ENCODE data around the gene TAF11L4.
"Not testable (repeated sequence)": the region's sequence is repeated elsewhere in the genome, so short reads cannot be mapped to it uniquely, and the experiment has no call there.

TAF11L4 gene

GRCh38 chr5:17511775-17512325, 9.8 kb upstream of the TAF11L4 start:
- no peaks in the 10 kb centered on the region for H3K27me3 ChIP-seq (ENCODE audit: control insufficient read depth in 3 of 3, insufficient read depth in 3 of 3, low read depth in 1 of 3, low read length in 3 of 3)
- H3K4me2 ChIP-seq (ENCODE audit: insufficient read depth, low read length, poor library complexity, severe bottlenecking) = no peak overlapping the region
- no peak overlapping the region for H2BK12ac ChIP-seq (ENCODE audit: low read length)
- no peak overlapping the region for H3K27ac ChIP-seq (replicated peaks; ENCODE audit: low read length)
- no peak overlapping the region for H3K4ac ChIP-seq (ENCODE audit: low read length)
- no peak overlapping the region for H2AK5ac ChIP-seq (ENCODE audit: low read depth, low read length)
- DNase-seq (ENCODE audit: low spot score) = no peak
- no peaks in the 10 kb centered on the region for H3K79me1 ChIP-seq (ENCODE audit: low read depth, low read length)
- H3K14ac ChIP-seq (ENCODE audit: low read length) = no peak overlapping the region
- no peak overlapping the region for H2BK15ac ChIP-seq (ENCODE audit: low read length)
- WGBS, 2 donors (ENCODE audit: extremely low coverage in 2 of 2, insufficient read length in 2 of 2, insufficient replicate concordance in 1 of 2) = no CpG with 5 or more reads among the region's 17 CpGs
- no peak overlapping the region for H3K23ac ChIP-seq (ENCODE audit: low read depth, low read length, poor library complexity)
- H3K4me3 ChIP-seq (ENCODE audit: low read length in 2 of 2) = no peak overlapping the region
- H4K91ac ChIP-seq (ENCODE audit: low read depth, low read length, poor library complexity) = no peak overlapping the region
- no peaks in the 10 kb centered on the region for H3K4me1 ChIP-seq (ENCODE audit: control insufficient read depth in 2 of 2, insufficient read depth in 1 of 2, low read depth in 1 of 2, low read length in 2 of 2)
- peak overlapping the region; percentile 9 for H3K18ac ChIP-seq (ENCODE audit: low read length)
- no peak overlapping the region for H4K8ac ChIP-seq (ENCODE audit: low read depth, low read length)
- no peaks in the 10 kb centered on the region for H3K9me3 ChIP-seq (replicated peaks in 1 of 2; ENCODE audit: control insufficient read depth in 2 of 2, insufficient read depth in 1 of 2, low read depth in 1 of 2, low read length in 2 of 2)
- H2BK120ac ChIP-seq (ENCODE audit: low read depth, low read length) = no peak overlapping the region
- no peaks in the 10 kb centered on the region for H3K36me3 ChIP-seq (replicated peaks in 1 of 2; ENCODE audit: control insufficient read depth in 2 of 2, insufficient read depth in 2 of 2, low read length in 2 of 2)
- no peak overlapping the region for H2BK5ac ChIP-seq (ENCODE audit: low read length)
- H2AFZ ChIP-seq (ENCODE audit: low read length) = no peak overlapping the region
- H3K9ac ChIP-seq (ENCODE audit: low read depth, low read length, poor library complexity) = no peak overlapping the region

- not testable (repeated sequence) for H3K4ac ChIP-seq (ENCODE audit: low read length); H2AFZ ChIP-seq (ENCODE audit: low read length); H3K4me2 ChIP-seq (ENCODE audit: insufficient read depth, low read length, poor library complexity, severe bottlenecking); H3K9ac ChIP-seq (ENCODE audit: low read depth, low read length, poor library complexity); H2BK12ac ChIP-seq (ENCODE audit: low read length); H2BK15ac ChIP-seq (ENCODE audit: low read length); H3K79me1 ChIP-seq (ENCODE audit: low read depth, low read length); H3K9me3 ChIP-seq (replicated peaks in 1 of 2; ENCODE audit: control insufficient read depth in 2 of 2, insufficient read depth in 1 of 2, low read depth in 1 of 2, low read length in 2 of 2); H2AK5ac ChIP-seq (ENCODE audit: low read depth, low read length); H4K91ac ChIP-seq (ENCODE audit: low read depth, low read length, poor library complexity); H3K18ac ChIP-seq (ENCODE audit: low read length); H2BK5ac ChIP-seq (ENCODE audit: low read length); H3K4me3 ChIP-seq (ENCODE audit: low read length in 2 of 2); H3K27ac ChIP-seq (replicated peaks; ENCODE audit: low read length); H3K4me1 ChIP-seq (ENCODE audit: control insufficient read depth in 2 of 2, insufficient read depth in 1 of 2, low read depth in 1 of 2, low read length in 2 of 2); H4K8ac ChIP-seq (ENCODE audit: low read depth, low read length); H3K27me3 ChIP-seq (ENCODE audit: control insufficient read depth in 3 of 3, insufficient read depth in 3 of 3, low read depth in 1 of 3, low read length in 3 of 3); H3K14ac ChIP-seq (ENCODE audit: low read length); H2BK120ac ChIP-seq (ENCODE audit: low read depth, low read length); H3K36me3 ChIP-seq (replicated peaks in 1 of 2; ENCODE audit: control insufficient read depth in 2 of 2, insufficient read depth in 2 of 2, low read length in 2 of 2); DNase-seq (ENCODE audit: low spot score)
- WGBS, 2 donors (ENCODE audit: extremely low coverage in 2 of 2, insufficient read length in 2 of 2, insufficient replicate concordance in 1 of 2) = no CpG with 5 or more reads among the region's 12 CpGs
- H3K23ac ChIP-seq (ENCODE audit: low read depth, low read length, poor library complexity) = peak overlapping the region; percentile 82
These were observed 4.1 kb upstream of the TAF11L4 start for GRCh38 chr5:17517526-17517925.

GRCh38 chr5:17518067-17518466, 3.5 kb upstream of the TAF11L4 start, which contains the start of gene TAF11L3:
Gene TAF11L3, plus strand, starts transcription at chr5:17518367.
- not testable (repeated sequence) for H4K8ac ChIP-seq (ENCODE audit: low read depth, low read length); H3K27me3 ChIP-seq (ENCODE audit: control insufficient read depth in 3 of 3, insufficient read depth in 3 of 3, low read depth in 1 of 3, low read length in 3 of 3); H3K79me1 ChIP-seq (ENCODE audit: low read depth, low read length); H3K9me3 ChIP-seq (replicated peaks in 1 of 2; ENCODE audit: control insufficient read depth in 2 of 2, insufficient read depth in 1 of 2, low read depth in 1 of 2, low read length in 2 of 2); H2BK12ac ChIP-seq (ENCODE audit: low read length); DNase-seq (ENCODE audit: low spot score); H3K27ac ChIP-seq (replicated peaks; ENCODE audit: low read length); H3K4me2 ChIP-seq (ENCODE audit: insufficient read depth, low read length, poor library complexity, severe bottlenecking); H2BK15ac ChIP-seq (ENCODE audit: low read length); H3K4me3 ChIP-seq (ENCODE audit: low read length in 2 of 2); H3K14ac ChIP-seq (ENCODE audit: low read length); H3K4ac ChIP-seq (ENCODE audit: low read length); H3K36me3 ChIP-seq (replicated peaks in 1 of 2; ENCODE audit: control insufficient read depth in 2 of 2, insufficient read depth in 2 of 2, low read length in 2 of 2); H3K4me1 ChIP-seq (ENCODE audit: control insufficient read depth in 2 of 2, insufficient read depth in 1 of 2, low read depth in 1 of 2, low read length in 2 of 2); H2BK120ac ChIP-seq (ENCODE audit: low read depth, low read length); H2BK5ac ChIP-seq (ENCODE audit: low read length); H2AFZ ChIP-seq (ENCODE audit: low read length); H3K9ac ChIP-seq (ENCODE audit: low read depth, low read length, poor library complexity); H2AK5ac ChIP-seq (ENCODE audit: low read depth, low read length); H4K91ac ChIP-seq (ENCODE audit: low read depth, low read length, poor library complexity); H3K18ac ChIP-seq (ENCODE audit: low read length)
- H3K23ac ChIP-seq (ENCODE audit: low read depth, low read length, poor library complexity) = peak within 1 kb of the TSS; percentile 82
- no CpG with 5 or more reads among the region's 15 CpGs for WGBS, 2 donors (ENCODE audit: extremely low coverage in 2 of 2, insufficient read length in 2 of 2, insufficient replicate concordance in 1 of 2)

- H3K27me3 ChIP-seq (ENCODE audit: control insufficient read depth in 3 of 3, insufficient read depth in 3 of 3, low read depth in 1 of 3, low read length in 3 of 3); H3K14ac ChIP-seq (ENCODE audit: low read length); DNase-seq (ENCODE audit: low spot score); H2AFZ ChIP-seq (ENCODE audit: low read length); H2BK12ac ChIP-seq (ENCODE audit: low read length); H2BK5ac ChIP-seq (ENCODE audit: low read length); H3K23ac ChIP-seq (ENCODE audit: low read depth, low read length, poor library complexity); H2BK120ac ChIP-seq (ENCODE audit: low read depth, low read length); H3K9me3 ChIP-seq (replicated peaks in 1 of 2; ENCODE audit: control insufficient read depth in 2 of 2, insufficient read depth in 1 of 2, low read depth in 1 of 2, low read length in 2 of 2); H3K4me2 ChIP-seq (ENCODE audit: insufficient read depth, low read length, poor library complexity, severe bottlenecking); H3K4me3 ChIP-seq (ENCODE audit: low read length in 2 of 2); H4K8ac ChIP-seq (ENCODE audit: low read depth, low read length); H4K91ac ChIP-seq (ENCODE audit: low read depth, low read length, poor library complexity); H3K79me1 ChIP-seq (ENCODE audit: low read depth, low read length); H3K4me1 ChIP-seq (ENCODE audit: control insufficient read depth in 2 of 2, insufficient read depth in 1 of 2, low read depth in 1 of 2, low read length in 2 of 2); H3K36me3 ChIP-seq (replicated peaks in 1 of 2; ENCODE audit: control insufficient read depth in 2 of 2, insufficient read depth in 2 of 2, low read length in 2 of 2); H3K9ac ChIP-seq (ENCODE audit: low read depth, low read length, poor library complexity); H3K18ac ChIP-seq (ENCODE audit: low read length); H2BK15ac ChIP-seq (ENCODE audit: low read length); H2AK5ac ChIP-seq (ENCODE audit: low read depth, low read length); H3K27ac ChIP-seq (replicated peaks; ENCODE audit: low read length); H3K4ac ChIP-seq (ENCODE audit: low read length): not testable (repeated sequence)
- WGBS, 2 donors (ENCODE audit: extremely low coverage in 2 of 2, insufficient read length in 2 of 2, insufficient replicate concordance in 1 of 2) = no CpG with 5 or more reads among the region's 14 CpGs
These were observed 2.1 kb upstream of the TAF11L4 start for GRCh38 chr5:17519508-17519907.

Data from neuronal stem cell (in vitro differentiated cells).